GM21528 (cell line): ENCODE measurements around the gene PELI2.

ENCODE experiments used
- ATAC-seq: cut with Tn5 transposase; IDR thresholded peaks from one replicate; pipeline ENCODE4 v1.9.1; 2021; ENCODE audit warnings: mild to moderate bottlenecking, moderate library complexity; ENCODE audit not compliant: unreplicated experiment, low FRiP score

The PELI2 gene

DNA sequence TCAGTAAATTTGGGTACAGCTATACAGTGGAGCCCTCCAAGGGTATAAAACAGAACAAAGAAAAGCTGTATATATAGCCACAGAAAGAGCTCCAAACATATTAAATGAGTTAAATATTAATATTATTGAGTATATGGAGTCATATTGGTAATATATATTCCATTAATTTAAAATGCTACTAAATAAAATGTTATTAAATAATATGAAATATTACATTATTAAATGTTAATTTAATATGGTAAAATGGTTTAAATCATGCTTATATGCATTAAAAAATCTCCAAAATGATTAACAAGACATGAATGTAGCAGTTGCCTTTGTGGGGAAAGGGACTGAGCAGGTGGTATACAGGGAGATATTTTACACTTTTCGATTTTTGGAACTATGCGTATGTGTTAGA is 164.0 kb downstream of the PELI2 start:
- ATAC-seq = no peak

DNA sequence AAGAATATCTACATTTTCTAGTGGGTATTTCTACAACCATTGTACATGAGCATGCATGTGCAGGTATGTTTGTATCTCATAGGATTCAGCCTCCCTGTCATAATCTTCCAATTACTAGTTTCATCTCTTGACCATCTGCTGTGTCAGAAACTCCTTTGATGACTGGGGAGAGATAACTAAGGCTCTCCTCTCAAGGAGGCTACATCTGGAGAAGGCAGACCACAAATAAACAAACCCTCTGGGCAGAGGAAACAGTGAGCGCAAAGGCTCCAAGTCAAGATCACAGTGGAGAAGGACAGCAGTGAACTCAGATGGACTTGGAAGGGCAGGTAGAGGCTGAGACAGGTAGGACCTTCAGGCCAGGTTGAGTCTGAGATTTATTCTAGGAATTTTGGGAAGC is 166.4 kb downstream of the PELI2 start:
- ATAC-seq = no peak

DNA sequence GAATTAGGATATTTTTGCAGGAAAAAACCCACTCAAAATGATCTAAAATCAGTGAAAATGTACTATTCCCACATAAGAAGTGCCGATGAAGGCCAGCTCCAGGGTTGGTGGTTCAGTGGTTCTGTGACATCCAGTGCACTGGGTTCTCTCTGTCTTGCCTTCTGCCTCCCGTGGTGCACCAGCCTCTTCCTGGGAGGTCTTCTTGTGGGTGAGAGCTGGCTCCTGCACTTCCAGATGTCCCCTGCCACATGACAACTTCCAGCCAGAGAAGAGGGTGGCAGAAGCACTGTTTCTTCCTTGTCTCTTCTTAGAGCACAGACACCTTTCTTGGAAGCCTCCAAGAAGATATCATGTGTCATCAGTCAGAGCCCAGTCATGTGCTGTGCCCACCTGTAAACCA is 170.9 kb downstream of the PELI2 start:
- no peak for ATAC-seq

DNA sequence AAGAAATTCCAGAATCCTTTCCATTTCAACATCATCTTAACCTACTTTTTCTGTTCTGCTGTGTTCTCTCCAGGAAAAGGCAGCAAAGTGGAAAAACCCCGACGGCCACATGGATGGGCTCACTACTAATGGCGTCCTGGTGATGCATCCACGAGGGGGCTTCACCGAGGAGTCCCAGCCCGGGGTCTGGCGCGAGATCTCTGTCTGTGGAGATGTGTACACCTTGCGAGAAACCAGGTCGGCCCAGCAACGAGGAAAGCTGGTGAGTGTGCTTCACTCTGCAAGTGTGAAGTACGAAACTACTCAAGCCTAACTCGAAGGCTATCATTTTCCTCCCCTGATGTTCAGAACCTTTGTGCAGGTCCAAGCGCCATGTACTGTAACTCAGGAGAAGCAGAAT is 172.0 kb downstream of the PELI2 start:
- no peak for ATAC-seq

DNA sequence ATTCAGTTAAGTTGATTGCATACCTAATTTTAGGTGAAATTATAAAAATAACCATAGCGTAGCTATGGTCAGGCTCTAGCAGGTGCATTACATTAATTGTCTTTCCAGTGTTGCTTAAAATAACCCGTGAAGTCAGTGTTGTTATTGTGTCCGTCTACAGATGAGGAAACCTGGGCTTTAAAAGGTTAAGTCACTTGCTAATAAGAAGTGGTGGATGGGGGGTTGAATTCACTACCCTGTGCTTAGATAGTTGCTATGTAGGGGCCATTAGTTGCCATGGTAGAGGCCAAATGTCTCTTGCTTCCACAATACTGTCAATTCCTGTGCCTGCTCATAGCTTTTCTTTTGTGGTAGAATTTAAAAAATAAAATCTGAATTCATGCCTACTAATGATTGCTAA is 174.8 kb downstream of the PELI2 start:
- ATAC-seq = no peak

DNA sequence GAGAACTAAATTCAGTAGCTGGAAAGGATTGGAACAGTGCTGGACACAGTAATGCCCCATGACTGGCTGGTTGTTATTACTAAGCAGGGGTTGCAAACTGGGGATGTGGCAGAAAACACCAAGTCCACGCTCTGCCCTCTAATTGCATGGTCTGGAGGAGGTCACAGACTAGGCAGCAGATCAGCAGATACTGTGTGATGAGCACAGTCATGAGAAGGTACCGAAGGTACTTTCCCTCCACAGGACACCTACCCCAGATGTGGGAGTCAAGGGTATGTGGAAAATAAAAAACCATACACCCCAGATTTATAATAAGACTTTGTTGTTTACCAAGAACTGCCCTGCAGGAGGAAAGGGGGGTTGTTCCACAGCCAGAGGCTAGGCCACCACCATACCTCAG is 175.3 kb downstream of the PELI2 start:
- no peak for ATAC-seq

DNA sequence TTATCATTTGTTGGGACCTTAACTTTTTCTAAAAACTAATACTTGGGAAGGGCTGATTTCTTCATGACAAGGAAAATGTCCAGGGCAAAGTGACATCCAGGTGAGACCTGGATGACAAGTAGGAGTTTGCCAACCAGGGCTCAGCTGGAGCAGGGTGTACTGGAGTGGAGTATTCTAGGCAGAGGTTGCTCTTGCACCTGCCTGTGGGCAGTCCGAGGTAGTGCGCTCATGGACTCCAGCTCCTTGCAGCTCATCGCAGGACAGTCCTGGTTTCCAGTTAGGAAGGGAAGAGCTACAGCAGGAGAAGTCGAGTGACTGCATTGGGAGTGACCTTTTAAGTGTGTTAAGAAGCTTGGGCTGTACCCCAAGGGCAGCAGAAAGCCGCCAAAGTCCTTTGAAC is 175.9 kb downstream of the PELI2 start:
- no peak for ATAC-seq

DNA sequence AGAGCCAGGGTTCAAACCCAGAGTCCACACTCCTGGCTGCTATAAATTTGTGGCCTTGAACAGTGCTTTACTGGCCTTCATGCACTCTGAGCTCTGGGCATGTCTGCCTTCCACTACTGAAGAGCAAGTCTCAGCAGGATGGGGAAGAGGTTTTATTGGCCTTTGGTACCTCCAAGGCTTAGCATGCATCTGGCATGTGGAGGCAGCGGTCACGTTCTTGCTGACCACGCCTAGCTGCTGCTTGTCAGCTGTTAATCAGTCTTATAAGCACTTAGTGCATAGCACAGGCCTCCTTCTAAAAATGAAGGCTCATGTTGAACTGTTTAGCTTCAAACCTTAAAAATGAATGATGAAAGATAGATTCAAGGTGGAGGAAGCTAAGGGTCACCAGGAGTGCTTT is 177.5 kb downstream of the PELI2 start:
- no peak for ATAC-seq

DNA sequence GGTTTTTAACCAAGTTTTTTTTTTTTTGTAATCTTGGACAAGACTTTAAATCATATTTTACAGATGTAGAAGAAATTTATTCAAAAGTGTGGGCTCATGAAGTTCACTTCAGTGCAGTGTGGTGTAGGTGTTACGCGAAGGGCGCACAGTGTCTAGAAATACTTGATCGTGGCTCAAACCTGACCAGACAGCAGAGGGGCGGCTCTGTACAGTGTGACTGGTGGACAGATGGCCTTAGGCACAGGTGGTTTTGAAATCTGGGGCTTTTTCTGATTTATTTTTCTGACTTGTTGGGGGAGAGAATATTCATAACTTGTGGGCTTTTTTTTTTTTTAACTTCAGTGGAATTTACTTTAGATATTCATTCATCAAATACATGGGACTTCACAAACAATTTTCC is 179.2 kb downstream of the PELI2 start:
- no peak for ATAC-seq

DNA sequence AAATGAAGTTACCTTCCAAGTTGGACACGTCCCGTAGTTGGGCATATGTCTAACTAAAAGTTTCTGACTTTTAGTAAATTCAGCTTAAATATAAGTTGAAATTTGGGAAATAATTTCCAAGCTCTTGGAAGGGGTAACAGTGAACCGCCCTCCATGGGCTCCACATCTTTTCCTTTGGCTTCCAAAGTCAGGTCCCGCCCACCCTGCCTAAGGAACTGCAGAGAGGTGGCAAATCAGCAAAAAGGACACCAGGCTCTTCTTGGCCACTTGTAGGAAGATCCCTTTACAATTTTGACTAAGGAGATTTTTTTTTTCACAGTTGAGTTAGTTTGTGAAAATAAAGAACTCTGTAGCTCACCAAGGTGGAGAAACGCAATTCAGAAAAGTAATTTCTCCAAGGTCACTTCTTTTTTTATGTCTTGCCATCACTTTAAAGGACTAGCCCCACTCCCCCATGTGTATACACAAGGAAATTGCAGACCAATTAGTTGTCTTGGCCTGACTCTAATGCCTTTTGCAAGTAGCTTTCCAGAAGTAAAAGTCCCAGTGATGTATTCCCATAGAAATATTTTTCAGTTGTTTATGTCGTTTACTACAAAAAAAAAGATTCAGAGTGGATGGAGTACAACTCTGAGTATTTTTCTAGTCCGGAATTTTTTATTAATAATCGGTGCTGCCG is 181.2 kb downstream of the PELI2 start:
- ATAC-seq = no peak

DNA sequence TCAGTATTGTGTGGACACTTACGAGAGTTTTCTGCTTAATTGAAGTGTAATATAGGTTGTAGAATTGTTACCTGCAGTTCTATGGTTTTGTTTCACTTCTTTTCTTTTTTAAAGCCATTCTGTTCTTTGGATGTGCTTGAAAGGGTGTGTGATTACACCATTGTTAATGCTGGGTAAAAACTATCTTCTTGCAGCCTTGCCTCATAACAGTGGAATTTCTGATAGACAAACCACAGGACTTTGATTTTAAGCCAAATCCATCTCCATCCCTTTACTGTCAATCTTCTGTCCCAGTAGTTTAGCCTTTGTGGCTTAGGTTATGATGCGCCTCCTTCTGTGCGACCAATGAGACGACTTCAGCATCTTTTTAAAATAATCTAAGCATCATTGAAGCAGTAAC is 182.3 kb downstream of the PELI2 start:
- no peak for ATAC-seq

DNA sequence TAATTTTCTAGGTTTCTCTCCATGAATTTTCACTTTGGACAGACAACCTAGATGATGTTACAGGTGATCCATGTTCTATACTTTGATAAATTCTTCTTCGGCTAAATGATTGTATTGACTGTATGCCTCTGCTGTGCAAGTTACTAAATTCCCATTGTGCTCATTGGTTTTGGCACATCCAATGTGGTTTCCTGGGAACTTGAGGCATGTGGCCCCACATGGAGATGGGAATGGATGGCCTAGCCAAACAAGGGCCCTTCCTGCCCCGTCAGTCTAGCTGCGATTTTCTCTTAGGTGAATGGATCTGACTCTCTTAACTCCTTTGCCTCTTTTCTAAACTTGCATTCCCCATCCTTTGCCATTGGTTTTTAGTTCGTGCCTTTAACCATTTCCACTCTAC is 186.2 kb downstream of the PELI2 start:
- ATAC-seq = no peak

DNA sequence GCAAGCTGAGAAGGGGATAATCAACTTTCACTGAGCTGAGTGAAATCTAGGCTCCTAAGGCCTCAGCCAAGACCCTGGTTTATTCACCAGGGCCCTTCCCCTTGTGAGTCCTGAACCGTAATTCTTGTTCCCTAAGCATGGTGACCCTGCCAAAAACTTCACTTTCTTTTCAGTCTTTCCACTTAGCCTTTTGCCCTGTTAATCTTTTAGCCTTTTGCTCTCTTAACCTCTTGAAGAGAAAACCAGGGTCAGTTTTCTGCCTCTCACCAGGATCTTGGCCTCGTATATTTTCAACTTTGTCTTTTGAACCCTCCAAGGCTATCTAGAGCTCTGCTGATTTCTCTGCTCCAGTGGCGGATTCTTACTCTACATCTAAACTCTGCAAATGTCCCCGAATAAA is 191.0 kb downstream of the PELI2 start:
- no peak for ATAC-seq

DNA sequence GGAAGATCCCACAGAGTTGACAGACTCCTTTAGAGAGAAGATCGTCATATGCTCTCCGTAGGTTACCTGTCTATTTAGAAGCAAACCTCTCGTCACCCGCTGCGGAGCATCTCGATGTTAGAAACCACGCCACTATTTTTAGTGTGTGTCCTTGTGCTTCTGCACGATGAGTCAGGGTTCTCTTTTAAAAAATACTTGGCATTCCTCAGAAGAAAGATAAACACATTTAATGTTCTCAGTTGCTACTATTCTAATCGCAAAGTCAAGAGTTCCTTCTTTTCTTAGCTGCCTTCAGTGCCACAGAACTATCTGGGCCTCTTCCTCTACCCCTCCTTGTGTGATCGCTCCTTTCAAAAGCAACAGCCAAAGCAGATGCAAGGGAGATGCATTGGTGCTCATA is 192.4 kb downstream of the PELI2 start:
- ATAC-seq = no peak

DNA sequence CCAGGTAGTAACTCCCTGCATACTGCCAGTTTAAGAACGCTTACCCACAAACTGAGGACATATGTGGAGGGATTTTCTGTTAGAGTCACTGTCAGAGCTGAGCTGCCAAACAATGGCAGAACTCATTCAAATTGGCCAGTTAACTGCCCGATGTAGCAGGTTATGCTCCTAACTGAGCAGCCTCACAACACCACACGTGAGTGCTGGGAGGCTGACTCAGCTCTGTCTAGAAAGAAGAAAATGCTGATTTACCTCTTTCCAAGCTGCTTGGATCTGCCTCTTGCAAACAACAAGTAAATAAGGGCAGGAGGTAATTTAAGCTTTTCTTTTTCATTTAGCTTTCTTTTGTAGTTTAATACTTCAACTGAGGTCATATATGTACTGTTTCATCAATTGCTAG is 195.6 kb downstream of the PELI2 start:
- no peak for ATAC-seq

DNA sequence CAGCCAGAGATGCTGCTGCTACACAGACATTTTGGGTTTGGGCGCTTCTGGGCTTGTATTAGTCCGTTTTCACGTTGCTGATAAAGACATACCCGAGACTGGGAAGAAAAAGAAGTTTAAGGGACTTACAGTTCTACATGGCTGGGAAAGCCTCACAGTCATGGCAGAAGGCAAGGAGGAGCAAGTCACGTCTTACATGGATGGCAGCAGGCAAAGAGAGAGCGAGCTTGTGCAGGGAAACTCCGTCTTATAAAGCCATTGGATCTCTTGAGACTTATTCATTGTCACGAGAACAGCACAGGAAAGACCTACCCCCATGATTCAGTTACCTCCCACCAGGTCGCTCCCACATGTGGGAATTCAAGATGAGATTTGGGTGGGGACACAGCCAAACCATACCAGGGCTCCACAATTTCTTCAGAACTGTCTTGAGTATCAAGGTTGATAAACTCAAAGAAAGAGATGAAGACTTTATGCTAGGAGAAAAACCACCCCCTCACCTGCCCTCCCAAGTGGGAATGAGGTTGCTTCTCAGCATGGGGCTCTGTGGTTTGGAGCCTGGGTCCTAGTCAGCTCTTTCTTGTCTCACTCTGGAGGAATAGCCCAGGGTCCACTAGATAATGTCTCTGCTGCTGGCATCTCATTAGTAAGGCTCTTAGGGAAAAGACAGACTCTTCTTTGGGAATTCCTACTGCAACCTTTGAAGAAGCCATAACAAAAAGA is 200.3 kb downstream of the PELI2 start:
- no peak for ATAC-seq

DNA sequence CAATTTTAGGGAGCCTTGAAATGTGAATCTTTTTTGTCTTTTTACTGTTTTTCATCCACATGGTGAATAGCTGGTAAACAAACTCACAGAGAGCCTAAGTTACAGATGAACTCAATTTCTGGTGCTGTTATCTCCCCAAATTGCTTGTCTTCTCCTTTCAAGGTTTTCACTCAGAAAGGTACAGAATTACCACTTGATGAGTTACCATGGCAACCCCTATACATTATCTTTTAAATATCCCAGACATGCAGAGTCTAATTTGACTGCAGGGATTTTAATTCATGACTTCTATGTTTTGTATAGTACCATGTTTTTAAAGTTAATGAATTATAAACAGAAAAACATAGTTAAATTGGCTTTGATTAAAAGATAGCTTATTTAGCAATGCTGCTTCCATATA is 203.7 kb downstream of the PELI2 start:
- no peak for ATAC-seq

DNA sequence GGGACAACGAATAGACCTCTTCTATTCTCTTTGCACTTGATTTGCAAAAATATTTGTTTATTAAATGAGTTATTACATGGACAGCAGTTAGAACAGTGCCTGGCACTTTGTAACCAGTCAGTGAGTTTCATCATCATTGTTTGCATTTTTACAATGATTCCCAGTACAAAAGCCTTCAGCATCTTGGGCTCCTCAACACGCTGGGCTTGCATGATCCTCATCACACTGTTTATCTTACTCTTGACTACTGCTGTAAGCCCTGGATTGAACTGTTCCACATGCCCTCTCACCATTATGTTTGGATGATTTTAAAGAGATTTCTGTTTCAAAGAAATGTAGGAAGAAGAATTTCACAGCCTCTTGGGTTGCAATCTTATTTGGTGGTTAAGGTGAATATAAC is 204.3 kb downstream of the PELI2 start:
- no peak for ATAC-seq

DNA sequence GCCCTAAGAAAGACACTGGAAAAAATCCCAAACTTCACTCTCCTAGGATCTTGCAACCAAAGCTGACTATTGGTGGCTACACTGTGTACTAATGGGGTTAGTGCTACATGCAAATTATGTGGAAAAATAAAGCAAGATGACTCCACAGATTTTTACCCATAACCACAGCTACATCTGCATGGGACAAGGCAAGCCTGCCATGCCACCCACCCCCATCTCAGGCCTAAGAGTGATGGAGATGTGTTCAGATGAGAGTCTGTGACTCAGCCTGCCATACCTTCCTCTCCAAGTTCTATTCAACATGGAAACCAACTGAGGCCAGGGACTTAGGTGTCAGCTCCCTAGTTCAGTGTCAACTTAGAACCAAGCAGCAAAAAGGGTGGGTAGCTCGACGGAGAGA is 206.2 kb downstream of the PELI2 start:
- no peak for ATAC-seq

DNA sequence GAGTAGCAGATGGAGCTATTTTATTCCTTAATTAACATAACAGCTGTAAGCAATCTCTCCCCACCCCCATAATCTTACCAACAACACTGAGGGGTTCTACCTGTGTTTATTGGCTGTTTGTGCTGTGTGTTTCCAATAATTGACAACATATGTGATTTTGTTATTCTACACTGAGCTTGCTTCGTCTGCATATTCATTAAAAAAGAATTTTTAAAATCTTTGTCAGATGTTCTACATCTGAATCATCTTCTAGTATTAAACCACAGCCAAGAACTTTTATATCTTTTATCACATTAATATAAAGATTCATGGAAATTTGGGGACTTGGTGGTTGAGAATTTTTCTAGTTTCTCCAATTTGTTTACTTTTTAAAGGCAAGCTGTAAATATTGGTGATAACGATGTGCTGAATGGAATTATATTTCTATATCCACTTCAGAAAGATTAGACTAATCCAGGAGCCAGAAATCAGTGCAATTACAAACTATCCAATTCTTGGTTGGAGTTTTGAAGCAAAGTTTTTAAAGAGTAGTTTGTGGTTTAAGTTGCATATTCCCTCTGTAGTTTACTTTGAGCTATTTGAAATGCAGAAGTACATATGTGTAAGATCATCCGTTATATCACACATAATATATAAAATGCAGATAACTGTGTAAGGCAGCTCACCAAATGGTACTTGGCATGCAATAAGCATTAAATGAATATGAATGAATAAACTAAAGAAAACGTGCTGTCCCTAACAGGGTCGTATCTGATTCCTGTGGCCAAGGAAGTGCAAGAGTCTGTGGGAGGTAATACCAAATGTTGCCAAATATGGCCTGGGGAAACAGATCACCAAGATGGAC is 206.9 kb downstream of the PELI2 start:
- no peak for ATAC-seq

DNA sequence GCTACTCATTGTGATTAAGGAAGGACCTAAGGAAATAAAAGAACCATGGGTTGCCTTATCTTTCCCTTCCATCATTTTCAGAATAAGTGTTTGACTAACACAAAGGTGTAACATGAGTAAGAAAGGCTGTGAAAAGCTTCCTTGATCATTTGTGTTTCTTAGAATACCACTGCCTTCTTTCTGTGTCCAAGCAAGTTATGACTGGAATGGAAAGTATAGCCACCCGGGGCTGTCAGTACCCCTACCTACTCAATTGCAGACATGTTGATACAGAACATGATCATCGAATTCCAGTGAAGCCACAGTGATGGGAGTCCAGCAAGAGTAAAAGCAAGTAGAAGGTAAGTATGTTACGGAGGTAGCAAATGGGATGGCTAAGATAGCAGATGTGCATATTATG is 209.8 kb downstream of the PELI2 start:
- ATAC-seq = no peak
